Sigmoid colon (tissue), 4 donors: Measurements from ENCODE around the gene MCTP1.

Source experiments
- CTCF ChIP-seq, 4 experiments: fragments of 450-650 bp in 3 of 4; fragments of 200-600 bp in 1 of 4; IDR thresholded peaks; one replicate each; pipeline ENCODE4 v1.5.1; 2016 to 2019; ENCODE audit warnings: antibody characterized with exemption in 4 of 4, mild to moderate bottlenecking in 3 of 4, moderate library complexity in 2 of 4
- EP300 ChIP-seq, 4 donors: sonication (generic); formaldehyde crosslinking; IDR thresholded peaks; one replicate each; pipeline ENCODE4 v1.6.1; 2017; ENCODE audit warnings: antibody characterized with exemption in 4 of 4
- POLR2A ChIP-seq, 2 donors: fragments of 450-650 bp; IDR thresholded peaks; one replicate each; pipeline ENCODE4 v1.6.1; 2016; ENCODE audit warnings: antibody characterized with exemption in 2 of 2, mild to moderate bottlenecking in 2 of 2, moderate library complexity in 2 of 2
- POLR2AphosphoS5 ChIP-seq, 4 donors: sonication (generic); formaldehyde crosslinking; IDR thresholded peaks; one replicate each; pipeline ENCODE4 v1.6.1; 2017; ENCODE audit warnings: antibody characterized with exemption in 4 of 4

GRCh38 chr5:94670726-94671125 is 614.2 kb downstream of the MCTP1 start:
- TF ChIP-seq POLR2A (IDR thresholded peaks at IDR 0.05) (no peak), CTCF (IDR thresholded peaks at IDR 0.05) (no peak), POLR2AphosphoS5 (IDR thresholded peaks at IDR 0.05) (no peak), EP300 (IDR thresholded peaks at IDR 0.05) (no peak)
